HG02870 (cell line): ENCODE data around the gene ACADS.

Experiments used
- ATAC-seq: cut with Tn5 transposase; IDR thresholded peaks from one replicate; pipeline ENCODE4 v1.9.1; 2021; ENCODE audit warnings: mild to moderate bottlenecking, moderate library complexity; ENCODE audit not compliant: unreplicated experiment

ACADS gene, protein sequence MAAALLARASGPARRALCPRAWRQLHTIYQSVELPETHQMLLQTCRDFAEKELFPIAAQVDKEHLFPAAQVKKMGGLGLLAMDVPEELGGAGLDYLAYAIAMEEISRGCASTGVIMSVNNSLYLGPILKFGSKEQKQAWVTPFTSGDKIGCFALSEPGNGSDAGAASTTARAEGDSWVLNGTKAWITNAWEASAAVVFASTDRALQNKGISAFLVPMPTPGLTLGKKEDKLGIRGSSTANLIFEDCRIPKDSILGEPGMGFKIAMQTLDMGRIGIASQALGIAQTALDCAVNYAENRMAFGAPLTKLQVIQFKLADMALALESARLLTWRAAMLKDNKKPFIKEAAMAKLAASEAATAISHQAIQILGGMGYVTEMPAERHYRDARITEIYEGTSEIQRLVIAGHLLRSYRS

DNA sequence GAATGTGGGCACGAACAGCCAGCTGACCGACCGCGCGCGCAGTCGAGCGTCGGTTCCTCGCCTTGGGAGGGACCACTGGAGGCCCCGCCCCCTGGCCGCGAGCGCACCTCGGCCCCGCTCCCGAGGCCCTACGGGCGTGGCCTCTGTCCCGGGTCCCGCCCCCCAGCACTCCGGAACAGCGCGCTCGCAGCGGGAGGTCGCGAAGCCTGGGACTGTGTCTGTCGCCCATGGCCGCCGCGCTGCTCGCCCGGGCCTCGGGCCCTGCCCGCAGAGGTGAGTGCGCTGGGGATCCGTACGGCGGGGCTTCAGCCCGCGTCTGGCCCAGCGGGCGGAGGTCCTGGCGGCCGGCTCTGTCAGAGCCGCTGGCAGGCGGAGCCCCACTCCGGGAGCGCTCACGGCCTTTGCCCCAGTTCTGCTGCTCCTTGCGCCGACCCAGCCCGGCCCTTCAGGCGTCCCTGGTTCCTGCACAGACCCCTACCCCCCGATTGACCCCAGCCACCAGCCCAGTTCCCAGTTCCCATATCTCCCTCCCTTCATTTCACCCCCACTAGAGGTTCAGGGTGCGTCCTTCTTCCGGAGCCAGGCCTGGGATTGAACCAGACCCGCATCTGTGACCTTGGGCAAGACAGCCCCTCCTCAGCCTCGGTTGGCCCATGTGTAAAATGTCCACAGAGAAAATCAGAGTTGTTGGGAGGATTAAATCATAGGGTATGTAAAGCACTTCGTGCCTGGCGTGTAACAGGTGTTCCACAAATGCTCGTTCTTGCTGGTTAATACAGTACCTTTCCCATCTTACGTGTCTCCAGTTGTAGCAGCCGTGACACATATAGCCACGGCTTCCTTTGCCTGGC is at the start of gene ACADS:
Gene ACADS, plus strand, starts transcription at position 168 of the 851 bp plus-strand sequence. Its CDS starts 60 bp downstream, at position 228.
- ATAC-seq, result peak; percentile 92

DNA sequence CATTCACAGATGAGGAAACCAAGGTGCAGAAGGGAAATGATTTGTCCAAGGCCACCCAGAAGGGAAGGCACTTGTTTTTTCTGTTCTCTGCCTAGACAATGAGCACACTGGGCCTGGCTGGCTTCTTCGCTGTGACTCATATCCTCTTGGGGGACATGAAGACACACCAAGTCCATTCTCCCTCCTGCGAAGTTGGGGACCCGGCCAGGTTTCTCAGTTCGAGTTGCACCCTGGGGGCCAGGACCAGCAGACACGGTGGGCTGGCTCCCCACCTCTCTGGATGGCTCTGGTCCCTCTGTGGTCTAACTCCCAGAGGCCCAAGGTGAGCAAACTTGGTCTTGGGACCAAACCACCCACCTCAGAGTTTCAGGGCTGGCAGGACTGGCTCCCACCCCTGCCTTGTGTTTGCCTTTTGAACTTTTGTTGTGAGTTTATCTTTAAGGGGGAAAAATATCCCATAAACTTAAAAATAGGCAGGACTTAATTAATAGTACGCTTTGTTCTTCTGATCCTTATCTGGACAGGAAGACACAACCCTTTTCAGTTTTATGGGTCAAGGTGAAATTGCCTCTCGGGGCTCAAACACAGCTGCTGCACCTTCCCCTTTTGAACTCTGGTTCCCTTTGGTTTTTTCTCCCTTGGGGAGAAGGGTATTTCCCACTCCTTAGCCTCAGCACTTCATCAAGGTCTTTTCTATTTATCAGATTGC is 47.7 kb upstream of the ACADS start:
- no peak for ATAC-seq

DNA sequence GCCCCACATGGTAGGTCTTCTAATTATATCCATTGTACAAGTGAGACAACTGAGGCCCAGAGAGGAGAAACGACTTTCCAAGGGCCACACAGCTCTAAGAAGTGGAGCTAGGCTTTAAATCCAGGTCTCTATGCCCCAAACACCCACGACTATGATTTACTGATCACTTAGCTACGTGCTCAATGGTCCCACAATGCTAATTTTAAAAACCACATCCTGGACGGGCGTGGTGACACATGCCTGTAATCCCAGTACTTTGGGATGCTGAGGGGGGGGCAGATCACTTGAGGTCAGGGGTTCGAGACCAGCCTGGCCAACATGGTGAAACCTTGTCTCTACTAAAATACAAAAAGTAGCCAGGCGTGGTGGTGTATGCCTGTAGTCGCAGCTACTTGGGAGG is 47.1 kb upstream of the ACADS start:
- ATAC-seq, result no peak

DNA sequence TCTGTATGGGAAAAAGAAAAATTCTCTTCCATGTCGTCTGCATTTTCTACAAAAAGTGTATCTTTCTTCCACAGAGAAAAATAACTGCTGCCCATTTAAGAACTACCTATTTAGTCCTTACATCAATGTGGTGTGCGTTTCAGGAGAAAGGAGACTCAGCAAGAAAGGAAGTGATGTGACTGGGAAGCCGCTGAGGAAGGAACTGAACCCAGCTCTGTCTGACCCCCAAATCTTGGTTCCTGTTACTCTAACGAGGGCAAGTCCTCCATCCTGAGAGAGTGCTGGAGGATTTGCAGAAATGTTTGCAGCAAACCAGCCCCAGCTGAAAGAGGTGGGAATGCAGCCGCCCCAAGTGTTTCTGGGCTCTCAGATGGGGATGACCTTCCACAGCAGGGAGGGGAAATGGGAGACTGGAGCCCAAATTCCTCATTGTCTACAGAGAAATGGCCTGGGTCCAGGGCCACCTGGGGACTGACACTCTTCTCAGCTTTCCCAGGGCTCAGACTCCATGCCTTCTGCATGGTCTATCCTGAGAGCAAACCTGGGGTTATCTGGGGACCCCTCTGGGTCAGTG is 45.4 kb upstream of the ACADS start:
- ATAC-seq, result no peak

DNA sequence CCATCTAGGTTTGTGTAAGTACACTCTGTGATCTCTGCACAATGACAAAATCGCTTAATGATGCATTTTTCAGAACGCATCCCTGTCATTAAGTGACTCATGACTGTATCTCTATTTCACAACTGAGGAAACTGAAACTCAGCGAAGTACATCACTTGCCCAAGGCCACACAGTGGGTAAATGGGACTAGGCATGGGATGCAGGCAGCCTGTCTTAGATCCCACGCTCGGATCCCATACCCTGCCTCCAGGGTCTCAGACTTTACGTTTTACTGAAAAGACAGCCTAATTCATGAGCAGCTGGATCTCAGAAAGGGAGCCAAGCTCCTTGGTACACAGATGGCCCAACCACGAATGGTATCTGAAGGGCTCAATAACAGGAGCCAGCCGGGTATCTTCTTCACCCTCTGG is 41.1 kb upstream of the ACADS start:
- no peak for ATAC-seq

DNA sequence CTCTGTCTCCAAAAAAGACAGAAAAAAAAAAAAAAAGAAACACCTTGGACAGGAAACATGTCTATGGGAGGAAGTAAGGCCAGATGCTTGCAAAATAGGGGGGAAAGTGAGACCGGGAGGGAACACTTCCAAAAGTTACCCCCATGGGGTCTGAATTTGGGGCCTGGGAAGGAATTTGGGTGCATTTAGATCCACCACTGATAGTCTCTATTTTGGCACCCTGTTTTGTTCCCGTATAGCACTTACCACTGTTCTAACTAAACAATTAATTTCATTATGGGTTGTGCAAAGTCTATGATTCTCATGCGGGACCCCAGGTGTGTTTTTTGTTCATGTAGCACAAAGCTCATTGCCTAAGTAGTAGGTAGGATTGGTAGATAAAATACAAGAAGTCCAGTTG is 40.1 kb upstream of the ACADS start:
- ATAC-seq, result no peak

DNA sequence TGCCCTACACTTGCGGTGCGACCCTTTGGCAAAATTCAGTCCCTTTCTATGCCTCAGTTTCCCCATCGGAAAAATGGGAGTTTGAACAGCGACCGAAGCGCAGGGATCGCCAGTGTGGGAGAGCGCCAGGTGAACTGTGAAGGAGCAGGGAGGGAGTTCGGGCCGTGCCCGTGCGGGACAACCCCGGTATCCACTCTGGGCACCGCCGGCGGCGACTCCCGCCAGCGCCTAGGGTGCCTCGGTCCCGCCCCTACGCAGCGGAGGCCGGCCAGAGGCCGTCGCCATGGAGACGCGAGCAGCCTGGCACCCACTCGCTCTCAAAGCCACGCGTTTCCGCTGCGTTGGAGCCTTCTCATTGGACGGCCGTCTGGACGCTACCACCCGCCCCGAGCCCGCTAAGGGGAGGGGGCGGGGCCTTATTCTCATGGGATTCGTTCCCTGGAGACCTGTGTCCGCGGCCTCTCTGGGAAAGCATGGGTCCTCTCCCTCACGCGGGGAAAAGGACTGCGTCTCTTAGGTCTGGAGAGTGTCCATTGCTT is 39.4 kb upstream of the ACADS start:
- ATAC-seq, result peak; percentile 73

DNA sequence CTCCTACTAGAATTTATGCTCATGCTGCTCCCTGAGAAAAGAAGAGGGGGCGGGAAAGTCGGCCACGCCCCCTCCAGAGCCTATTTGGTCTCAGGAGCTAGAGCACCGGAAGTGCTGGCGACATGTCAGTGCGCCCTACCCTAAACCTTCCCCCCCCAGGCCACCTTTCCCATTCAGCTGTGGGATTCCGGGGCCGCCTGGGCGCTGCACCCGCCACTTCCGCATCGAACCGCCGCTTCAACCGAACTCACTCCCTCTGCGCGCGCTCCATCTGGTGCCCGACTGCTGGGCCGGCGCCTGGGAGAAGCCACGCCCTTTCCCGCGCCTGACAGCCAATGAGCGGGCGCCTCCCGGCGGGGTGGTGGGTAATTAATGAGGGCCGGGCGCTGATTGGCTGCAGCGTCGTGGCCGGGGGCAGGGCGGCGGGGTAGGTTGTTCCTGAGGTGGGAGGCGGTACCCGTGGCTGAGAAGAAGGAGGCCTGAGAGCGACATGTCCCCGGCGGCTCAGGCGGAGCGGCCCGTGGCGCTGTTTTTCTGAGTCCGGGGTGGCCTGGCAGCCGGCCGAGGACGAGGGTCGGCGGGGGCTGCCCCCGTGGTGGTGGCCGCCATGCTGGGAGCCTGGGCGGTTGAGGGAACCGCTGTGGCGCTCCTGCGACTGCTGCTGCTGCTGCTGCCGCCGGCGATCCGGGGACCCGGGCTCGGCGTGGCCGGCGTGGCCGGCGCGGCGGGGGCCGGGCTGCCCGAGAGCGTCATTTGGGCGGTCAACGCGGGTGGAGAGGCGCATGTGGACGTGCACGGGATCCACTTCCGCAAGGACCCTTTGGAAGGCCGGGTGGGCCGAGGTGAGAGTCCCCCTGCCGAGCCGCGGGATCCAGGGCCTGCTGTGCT is 38.7 kb upstream of the ACADS start, which contains the start of gene MLEC:
Gene MLEC, plus strand, starts transcription at position 460 of the 888 bp plus-strand sequence. Its CDS starts 148 bp downstream, at position 608.
- ATAC-seq, result peak; percentile 58

DNA sequence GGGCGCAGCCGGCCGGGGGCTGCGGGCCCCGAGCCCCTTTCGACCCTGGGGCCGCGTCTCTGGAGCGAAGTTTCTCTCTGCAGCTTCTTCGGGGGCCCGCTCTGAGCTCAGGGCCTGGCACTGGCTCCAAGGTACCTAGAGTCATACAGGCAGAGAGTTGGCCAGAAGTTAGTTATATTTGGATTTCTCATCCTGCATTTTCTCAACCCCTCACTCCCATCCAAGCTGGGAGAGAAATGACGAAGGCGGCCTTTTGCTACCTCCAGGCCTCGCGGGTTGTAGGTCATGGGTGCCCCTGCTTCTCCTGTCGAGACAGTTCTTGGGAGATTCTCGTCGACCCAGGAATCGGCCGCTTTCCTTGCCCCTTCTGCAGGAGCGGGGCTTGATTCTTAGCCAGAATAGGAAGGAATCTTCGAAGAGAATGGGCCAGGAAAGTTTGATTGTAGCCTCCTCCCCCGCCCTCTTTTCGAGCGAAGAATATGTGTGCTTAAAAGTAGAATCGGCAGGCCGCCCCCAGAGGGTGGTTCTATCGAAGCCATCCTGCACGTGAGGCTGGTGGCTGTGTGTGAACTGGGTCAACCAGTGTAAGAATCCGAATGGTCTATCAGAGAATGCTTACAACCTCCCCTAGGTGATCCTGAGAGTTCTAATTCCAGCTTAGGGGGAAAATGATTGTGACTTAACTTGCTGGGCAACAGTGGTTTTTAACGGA is 37.9 kb upstream of the ACADS start:
- no peak for ATAC-seq

DNA sequence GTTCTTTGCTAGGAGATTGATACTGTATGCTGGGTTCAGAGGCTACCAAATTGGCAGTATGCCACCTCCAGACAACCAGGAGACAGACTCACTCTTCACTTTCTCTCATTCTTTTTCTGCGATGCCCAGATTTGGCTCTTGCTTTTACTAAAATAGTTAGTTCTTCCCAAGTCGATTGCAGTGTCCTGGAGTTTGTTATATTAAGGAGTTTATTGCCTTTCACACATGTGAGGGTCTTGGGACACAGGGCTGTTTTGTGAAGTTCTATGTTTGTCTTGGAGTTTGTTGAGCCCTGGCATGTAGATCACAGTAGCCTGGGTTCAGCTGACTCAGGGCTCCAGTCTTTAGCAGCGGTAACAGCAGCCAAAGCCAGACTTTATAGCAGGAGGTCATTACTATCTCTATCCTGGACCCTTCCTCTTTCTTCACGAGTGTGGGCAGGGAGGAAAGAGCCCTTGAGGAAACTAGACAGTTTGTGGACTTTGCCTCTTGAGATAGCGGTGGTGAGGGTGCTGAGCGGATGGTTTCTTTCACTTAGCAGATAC is 37.0 kb upstream of the ACADS start:
- ATAC-seq, result no peak

DNA sequence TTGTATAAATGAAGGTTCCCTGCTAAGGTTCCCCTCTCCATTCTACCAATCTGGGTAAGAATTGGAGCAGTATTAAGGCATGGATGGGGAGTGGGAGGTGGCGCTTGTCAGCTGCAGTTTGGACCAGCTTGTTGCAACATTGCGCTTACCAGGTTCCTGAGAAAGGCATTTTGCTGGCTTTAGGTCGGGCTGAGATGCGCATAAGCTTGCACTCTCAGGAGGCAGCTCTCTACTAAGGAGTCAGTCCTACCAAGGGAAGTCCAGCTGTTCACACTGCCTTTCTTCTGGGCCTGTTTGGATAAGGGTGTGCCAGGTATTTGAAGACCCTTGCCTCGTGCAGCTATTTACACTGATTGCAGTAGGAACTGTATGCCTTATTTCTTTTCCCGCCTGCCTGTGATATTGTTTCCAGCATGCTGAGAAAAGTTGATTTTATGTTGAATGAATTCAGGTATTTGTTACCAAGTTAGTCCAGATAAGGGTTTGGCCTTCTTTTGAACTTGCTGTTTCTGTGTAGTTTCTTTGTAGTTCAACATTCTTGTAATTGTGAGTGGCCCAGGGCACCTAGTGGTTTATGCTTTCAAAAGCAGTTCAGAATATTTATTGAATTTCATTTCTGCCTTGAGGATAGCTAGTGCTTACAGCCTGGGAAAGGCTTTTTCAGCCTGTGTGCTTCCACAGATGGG is 36.1 kb upstream of the ACADS start:
- no peak for ATAC-seq

DNA sequence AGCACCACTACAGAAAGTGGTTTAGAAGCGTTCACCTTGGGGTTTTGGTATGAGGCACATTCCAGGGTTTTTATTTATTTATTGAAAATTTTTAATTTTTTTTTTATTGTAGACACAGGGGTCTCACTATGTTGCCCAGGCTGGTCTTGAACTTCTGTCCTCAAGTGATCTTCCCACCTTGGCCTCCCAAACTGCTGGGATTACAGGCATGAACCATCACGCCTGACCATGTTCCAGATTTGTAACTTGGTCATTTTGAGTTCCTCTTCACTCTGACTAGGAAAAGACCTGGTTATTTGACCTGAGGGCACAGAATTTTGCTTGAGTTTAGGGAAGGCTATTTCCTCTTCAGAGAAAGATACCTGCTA is 35.6 kb upstream of the ACADS start:
- ATAC-seq, result no peak

DNA sequence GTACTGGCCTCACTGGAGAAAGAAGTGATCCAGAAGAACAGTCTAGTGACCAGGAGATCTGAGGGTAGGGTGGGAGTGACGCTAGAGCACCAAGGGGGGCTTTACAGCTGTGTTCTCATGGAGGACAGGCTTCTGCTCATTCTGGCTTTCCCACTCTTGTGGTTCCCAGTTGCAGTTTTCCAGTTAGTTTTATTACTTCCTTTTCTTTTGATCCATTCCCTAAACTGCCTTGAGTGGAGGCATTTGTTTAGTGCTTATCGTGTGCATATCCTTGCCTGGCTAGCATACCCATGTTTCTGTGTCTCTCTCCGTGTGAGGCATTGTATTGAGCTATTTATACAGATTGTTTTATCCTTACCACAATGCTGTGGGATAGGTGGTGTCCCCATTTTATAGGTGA is 34.6 kb upstream of the ACADS start:
- ATAC-seq, result no peak

DNA sequence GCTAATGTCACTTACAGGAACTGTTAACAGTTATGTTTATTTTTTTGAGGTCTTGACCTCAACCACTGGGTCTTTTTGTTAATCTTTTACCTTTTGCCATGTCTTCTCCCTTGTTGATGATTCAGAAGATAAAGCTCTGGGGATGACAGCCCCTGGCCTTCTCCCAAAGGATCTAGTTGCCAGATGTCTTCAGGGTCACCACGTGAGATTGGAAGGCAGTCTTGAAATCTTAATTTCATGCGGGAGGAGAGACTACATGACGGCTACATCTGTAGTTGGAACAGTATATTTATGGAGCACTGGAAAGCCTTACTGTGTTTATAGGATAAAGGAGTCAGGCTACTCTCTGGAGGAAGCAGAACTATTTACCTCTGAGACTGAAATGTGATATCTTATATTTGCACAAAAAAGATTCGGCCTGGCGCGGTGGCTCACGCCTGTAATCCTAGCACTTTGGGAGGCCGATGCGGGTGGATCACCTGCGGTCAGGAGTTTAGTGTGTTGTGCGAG is 33.0 kb upstream of the ACADS start:
- no peak for ATAC-seq

DNA sequence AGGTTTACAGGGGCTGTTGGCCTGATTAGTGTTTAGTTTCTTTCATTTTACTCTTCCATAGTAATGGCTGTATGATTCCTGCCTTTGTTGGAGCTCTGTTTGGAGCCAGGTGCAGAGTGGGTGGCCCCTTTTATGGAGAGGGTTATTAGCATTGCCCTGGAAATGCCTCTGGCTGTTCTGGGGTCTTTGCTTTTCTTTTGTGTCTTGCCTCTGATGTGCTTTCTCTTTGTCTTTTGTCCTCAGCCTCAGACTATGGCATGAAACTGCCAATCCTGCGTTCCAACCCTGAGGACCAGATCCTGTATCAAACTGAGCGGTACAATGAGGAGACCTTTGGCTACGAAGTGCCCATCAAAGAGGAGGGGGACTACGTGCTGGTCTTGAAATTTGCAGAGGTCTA is 31.8 kb upstream of the ACADS start:
- ATAC-seq, result no peak

DNA sequence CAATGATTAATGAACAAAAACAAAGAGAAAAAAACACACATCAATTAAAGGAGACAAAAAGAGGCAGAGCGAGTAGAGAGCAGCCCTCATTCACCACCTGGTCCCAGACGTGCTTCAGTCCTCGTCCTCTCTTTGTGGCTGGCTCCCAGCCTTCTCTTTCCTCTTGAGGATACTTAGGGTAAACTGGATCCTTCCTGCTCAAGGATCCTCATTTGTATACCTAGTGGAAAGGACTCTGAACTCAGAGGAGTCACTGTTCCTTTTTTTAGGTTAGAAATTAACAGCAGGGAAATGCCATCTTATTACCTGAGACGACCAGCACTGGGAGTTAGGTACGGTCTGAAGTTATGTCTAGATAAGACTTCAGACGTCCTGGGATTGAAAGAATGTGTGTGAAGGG is 29.0 kb upstream of the ACADS start:
- no peak for ATAC-seq

DNA sequence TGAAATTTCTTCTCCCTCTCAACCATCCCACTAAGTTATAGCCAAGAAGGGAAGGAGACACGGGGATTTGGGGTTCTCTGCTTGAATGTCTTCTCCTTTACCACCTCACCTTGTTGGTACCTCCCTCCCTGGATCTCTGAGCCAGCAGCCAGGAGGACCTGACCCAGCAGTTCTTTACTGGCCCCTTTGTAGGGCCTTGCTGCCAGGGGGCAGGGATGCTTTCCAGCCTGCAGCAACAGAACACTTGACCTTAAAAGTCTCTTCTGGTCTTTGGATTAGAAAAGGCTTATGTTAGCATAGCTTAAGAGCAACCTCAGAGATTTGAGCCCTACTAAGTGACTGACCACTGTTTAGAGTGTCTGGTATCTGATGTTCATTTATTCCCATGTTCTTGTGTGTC is 28.3 kb upstream of the ACADS start:
- ATAC-seq, result no peak

DNA sequence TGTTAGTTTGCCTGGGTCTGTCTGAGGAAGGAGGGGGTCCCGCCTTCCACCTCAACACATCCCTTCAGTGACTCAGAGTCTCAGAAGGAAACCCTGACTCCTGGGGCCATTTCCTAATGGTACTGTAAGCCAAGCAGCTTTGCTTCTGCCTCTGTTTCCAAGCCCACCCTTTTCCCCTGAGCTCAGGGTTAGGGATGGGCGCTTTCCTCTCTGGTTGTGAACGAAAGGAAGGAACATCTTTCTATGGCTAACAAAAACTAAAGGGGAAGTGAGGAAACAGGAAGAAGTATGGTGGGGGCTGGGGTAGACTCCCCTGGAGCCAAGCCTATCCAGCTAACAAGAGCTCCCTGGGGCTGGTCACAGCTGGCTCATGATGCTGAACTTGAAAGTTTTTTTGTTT is 27.0 kb upstream of the ACADS start:
- ATAC-seq, result no peak
